ENCODE results near the gene LUC7L3.
"Not testable (repeated sequence)": the region's sequence is repeated elsewhere in the genome, so short reads cannot be mapped to it uniquely, and the experiment has no call there.

LUC7L3 gene

GRCh38 chr17:50790618-50791017, 71.2 kb downstream of the LUC7L3 start:
- no peak for DNase-seq

GRCh38 chr17:50792132-50792531, 72.7 kb downstream of the LUC7L3 start:
- DNase-seq, result no peak

DNA sequence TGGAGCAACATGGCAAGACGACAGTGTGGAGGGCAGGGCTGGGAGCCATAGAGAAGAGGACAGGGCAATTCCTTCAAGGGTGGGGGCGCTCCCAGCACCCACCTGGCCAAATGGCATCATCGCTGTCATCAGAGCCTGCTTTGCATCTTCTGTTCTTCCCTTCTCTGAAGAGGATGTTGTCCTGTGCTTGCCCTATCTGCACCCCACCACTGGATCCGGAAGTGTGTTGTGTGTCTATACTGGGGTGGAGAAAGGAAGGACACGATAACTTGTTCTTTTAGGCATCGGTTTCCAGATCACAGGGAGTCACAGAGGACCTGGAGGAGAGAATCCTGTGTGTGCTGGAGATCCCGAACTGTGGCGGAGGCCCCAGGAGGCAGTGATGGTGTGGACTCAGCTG, 73.6 kb downstream of the LUC7L3 start:
- no peak for DNase-seq

GRCh38 chr17:50794361-50794760, 75.0 kb downstream of the LUC7L3 start:
- no peak for DNase-seq

- DNase-seq, result no peak
Observed at GRCh38 chr17:50797135-50797810, 77.9 kb downstream of the LUC7L3 start.

GRCh38 chr17:50798424-50799288, 79.3 kb downstream of the LUC7L3 start:
- no peak for DNase-seq

GRCh38 chr17:50799582-50799981, 80.2 kb downstream of the LUC7L3 start:
- no peak for DNase-seq

GRCh38 chr17:50800196-50800700, 80.8 kb downstream of the LUC7L3 start:
- no peak for DNase-seq

GRCh38 chr17:50802609-50803571, 83.5 kb downstream of the LUC7L3 start:
- no peak for DNase-seq

GRCh38 chr17:50803676-50804075, 84.3 kb downstream of the LUC7L3 start:
- no peak for DNase-seq

GRCh38 chr17:50804749-50805475, 85.5 kb downstream of the LUC7L3 start:
- not testable (repeated sequence) for DNase-seq

DNA sequence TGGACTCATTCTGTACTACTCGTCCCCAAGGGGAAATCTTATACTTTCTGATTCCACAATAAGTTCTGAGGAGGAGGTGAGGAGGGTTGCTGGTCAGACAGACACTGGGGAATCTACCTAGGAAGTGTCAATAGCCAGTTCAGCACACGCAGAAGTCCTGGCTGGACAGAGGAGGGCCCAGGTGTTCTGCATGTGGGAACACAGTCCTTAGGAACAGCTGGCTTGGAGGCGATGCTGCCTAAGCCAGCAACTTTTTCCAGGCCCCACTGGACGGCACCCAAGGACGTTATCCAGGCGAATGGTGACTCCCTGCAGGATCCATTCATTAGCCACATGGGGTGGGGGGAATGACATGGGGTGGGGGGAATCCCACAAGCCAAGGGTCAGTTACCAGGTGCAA, 86.1 kb downstream of the LUC7L3 start:
- no peak for DNase-seq

All from kidney glomerular epithelial cell (primary cell).